Osteoblast (primary cell): ENCODE results near the gene SYNE1. TPM values are rescaled to one million over a fixed set of nuclear protein-coding genes. Genes with fewer than 3 reads are reported as not detected.

Source experiments
- DNase-seq: peaks from one replicate; pipeline ENCODE4 v3.0.0; 2011; ENCODE audit warnings: low spot score, mixed read lengths; ENCODE audit not compliant: insufficient read length; ENCODE audit errors: missing footprints
- H2AFZ ChIP-seq: 2 replicates; pipeline ENCODE4 v1.6.0; 2011; ENCODE audit warnings: mild to moderate bottlenecking, low read length
- H3K27ac ChIP-seq: 2 replicates; pipeline ENCODE4 v1.5.1; 2011; ENCODE audit warnings: mild to moderate bottlenecking, low read depth, low read length, moderate library complexity
- H3K27me3 ChIP-seq: 2 replicates; pipeline ENCODE4 v1.6.0; 2012; ENCODE audit warnings: mild to moderate bottlenecking, control low read depth, inconsistent platforms, low read length, moderate library complexity; ENCODE audit not compliant: insufficient read depth
- H3K36me3 ChIP-seq: 2 replicates; pipeline ENCODE4 v1.5.1; 2011; ENCODE audit warnings: mild to moderate bottlenecking, low read length, control low read depth, moderate library complexity; ENCODE audit not compliant: insufficient read depth
- H3K4me1 ChIP-seq: 2 replicates; pipeline ENCODE4 v1.5.1; 2011; ENCODE audit warnings: mild to moderate bottlenecking, low read length, control low read depth, moderate library complexity; ENCODE audit not compliant: insufficient read depth
- H3K4me2 ChIP-seq: 2 replicates; pipeline ENCODE4 v1.6.0; 2011; ENCODE audit warnings: mild to moderate bottlenecking, low read length; ENCODE audit not compliant: insufficient read depth
- H3K4me3 ChIP-seq: fragments of 200-600 bp; sonication (generic); 3 replicates; pipeline ENCODE4 v1.5.1; 2012; ENCODE audit warnings: mild to moderate bottlenecking, low read length, inconsistent platforms; ENCODE audit not compliant: insufficient read depth
- H3K79me2 ChIP-seq: 2 replicates; pipeline ENCODE4 v1.6.0; 2012; ENCODE audit warnings: mild to moderate bottlenecking, low read length, control low read depth, inconsistent platforms; ENCODE audit not compliant: insufficient read depth
- H3K9me3 ChIP-seq: 2 replicates; pipeline ENCODE4 v1.5.1; 2011; ENCODE audit warnings: low read depth, low read length, control low read depth
- H4K20me1 ChIP-seq: 2 replicates; pipeline ENCODE4 v1.6.0; 2012; ENCODE audit warnings: mild to moderate bottlenecking, low read length, control low read depth; ENCODE audit not compliant: insufficient read depth
- CTCF ChIP-seq: IDR thresholded peaks from 2 replicates; pipeline ENCODE4 v1.5.1; 2011; ENCODE audit warnings: mild to moderate bottlenecking, low read depth, low read length, moderate library complexity; ENCODE audit errors: extremely low read depth
- total RNA-seq: library from RNA; depleted of rRNA; stranded (reverse); fragments of >200 nt; gene quantifications from 2 replicates; pipeline ENCODE4 v1.2.3, GENCODE V29; 2012

Gene SYNE1
- total RNA-seq, 1 donor, result 240 TPM

- Histone ChIP-seq H3K27me3 (no peaks in the 10 kb centered on the region), H3K79me2 (no peaks in the 10 kb centered on the region), H3K36me3 (no peaks in the 10 kb centered on the region), H2AFZ (no peak overlapping the region), H3K4me3 (no peak overlapping the region), H3K27ac (no peak overlapping the region), H3K4me2 (no peak overlapping the region), H4K20me1 (no peaks in the 10 kb centered on the region), H3K4me1 (no peaks in the 10 kb centered on the region), H3K9me3 (no peaks in the 10 kb centered on the region)
- DNase-seq, result no peak
- no peak for TF ChIP-seq CTCF
These were observed 96.8 kb downstream of the SYNE1 start for GRCh38 chr6:152540381-152540780.

- H2AFZ ChIP-seq, result no peak overlapping the region
These were observed 102.6 kb downstream of the SYNE1 start for GRCh38 chr6:152534541-152534940.

DNA sequence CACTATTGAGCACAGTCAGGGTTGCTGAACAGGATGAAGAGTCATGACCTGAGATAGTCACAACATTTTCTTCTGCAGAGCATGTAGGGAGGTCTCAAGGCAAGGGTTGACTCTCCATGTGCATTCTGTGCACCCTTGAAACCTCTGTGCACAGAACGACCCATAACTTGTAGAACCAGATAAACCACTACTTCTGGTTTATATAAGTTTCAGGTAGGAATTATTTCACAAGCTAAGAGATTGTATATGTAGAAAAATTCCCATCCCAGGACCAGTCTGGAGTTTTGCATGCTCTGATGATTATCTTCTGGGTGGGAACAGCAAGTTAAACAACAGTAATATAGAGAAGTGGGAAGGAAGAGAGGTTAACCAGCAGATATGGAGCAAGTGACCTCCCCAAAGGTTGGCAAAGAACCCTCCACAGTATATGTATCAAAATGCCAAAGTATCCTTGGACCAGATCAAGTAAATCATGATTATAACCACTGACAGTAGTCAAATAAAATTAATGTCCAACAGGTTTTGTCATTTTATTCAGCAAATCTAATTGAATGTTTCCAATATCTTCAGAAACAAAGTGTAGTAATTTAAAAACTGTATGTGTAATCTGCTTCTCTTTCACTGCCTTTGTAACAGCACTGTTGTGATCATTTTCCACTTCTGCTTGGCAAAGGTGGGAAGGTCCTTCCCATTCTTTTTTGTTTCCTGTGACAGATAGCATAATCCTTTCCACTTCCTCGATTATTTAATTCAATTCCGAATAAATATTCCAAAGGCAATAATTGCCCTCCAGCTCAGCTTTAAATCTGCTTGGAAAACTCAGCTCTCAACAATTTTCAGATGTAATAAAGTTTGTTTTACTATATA, 104.4 kb downstream of the SYNE1 start:
- Histone ChIP-seq H3K9me3 (no peaks in the 10 kb centered on the region), H2AFZ (no peak overlapping the region), H4K20me1 (no peaks in the 10 kb centered on the region), H3K4me3 (no peak overlapping the region), H3K27ac (no peak overlapping the region), H3K4me1 (no peaks in the 10 kb centered on the region), H3K79me2 (no peaks in the 10 kb centered on the region), H3K27me3 (no peaks in the 10 kb centered on the region), H3K36me3 (no peaks in the 10 kb centered on the region), H3K4me2 (no peak overlapping the region)
- TF ChIP-seq CTCF, result no peak
- DNase-seq, result peak; percentile 15

More at GRCh38 chr6:152534541-152534940, 102.6 kb downstream of the SYNE1 start:
- Histone ChIP-seq H3K27ac (no peak overlapping the region), H3K27me3 (no peaks in the 10 kb centered on the region), H4K20me1 (no peaks in the 10 kb centered on the region), H3K4me3 (no peak overlapping the region), H3K4me1 (no peaks in the 10 kb centered on the region), H3K4me2 (no peak overlapping the region), H3K9me3 (no peaks in the 10 kb centered on the region), H3K36me3 (no peaks in the 10 kb centered on the region), H3K79me2 (no peaks in the 10 kb centered on the region)
- DNase-seq, result no peak
- no peak for TF ChIP-seq CTCF

- Histone ChIP-seq H3K4me2 (no peak overlapping the region), H3K4me3 (no peak overlapping the region), H3K36me3 (no peaks in the 10 kb centered on the region), H3K4me1 (no peaks in the 10 kb centered on the region), H2AFZ (no peak overlapping the region), H4K20me1 (no peaks in the 10 kb centered on the region), H3K9me3 (no peaks in the 10 kb centered on the region), H3K79me2 (no peaks in the 10 kb centered on the region), H3K27ac (no peak overlapping the region), H3K27me3 (no peaks in the 10 kb centered on the region)
- DNase-seq, result no peak
- TF ChIP-seq CTCF, result no peak
These were observed 105.5 kb downstream of the SYNE1 start for GRCh38 chr6:152531659-152532058.
